Mucosa of stomach (tissue), 1 donor: ENCODE measurements around the gene ZCCHC17.
"Not testable (repeated sequence)": the region's sequence is repeated elsewhere in the genome, so short reads cannot be mapped to it uniquely, and the experiment has no call there.

Source experiments
- H3K27me3 ChIP-seq: one replicate; pipeline ENCODE4 v1.7.0; 2013; ENCODE audit warnings: mild to moderate bottlenecking, low read length; ENCODE audit not compliant: control insufficient read depth, insufficient read depth
- H3K36me3 ChIP-seq: one replicate; pipeline ENCODE4 v1.7.0; 2013; ENCODE audit warnings: low read length; ENCODE audit not compliant: control insufficient read depth, insufficient read depth
- H3K4me1 ChIP-seq: one replicate; pipeline ENCODE4 v1.7.0; 2013; ENCODE audit warnings: mild to moderate bottlenecking, low read length; ENCODE audit not compliant: control insufficient read depth, insufficient read depth
- H3K4me3 ChIP-seq: one replicate; pipeline ENCODE4 v1.7.0; 2013; ENCODE audit warnings: low read length
- H3K9ac ChIP-seq: one replicate; pipeline ENCODE4 v1.7.0; 2013; ENCODE audit warnings: mild to moderate bottlenecking, low read length, moderate library complexity
- H3K9me3 ChIP-seq: one replicate; pipeline ENCODE4 v1.7.0; 2013; ENCODE audit warnings: mild to moderate bottlenecking, low read length, moderate library complexity; ENCODE audit not compliant: control insufficient read depth
- donor health status: Pancreatic carcinoma.

The ZCCHC17 gene

GRCh38 chr1:31373897-31374486, 77.2 kb downstream of the ZCCHC17 start:
- Histone ChIP-seq H3K27me3 (no peaks in the 10 kb centered on the region), H3K4me1 (peaks cover 9% of the 10 kb centered on the region), H3K9ac (no peak overlapping the region), H3K9me3 (no peaks in the 10 kb centered on the region), H3K4me3 (no peak overlapping the region), H3K36me3 (no peaks in the 10 kb centered on the region)

DNA sequence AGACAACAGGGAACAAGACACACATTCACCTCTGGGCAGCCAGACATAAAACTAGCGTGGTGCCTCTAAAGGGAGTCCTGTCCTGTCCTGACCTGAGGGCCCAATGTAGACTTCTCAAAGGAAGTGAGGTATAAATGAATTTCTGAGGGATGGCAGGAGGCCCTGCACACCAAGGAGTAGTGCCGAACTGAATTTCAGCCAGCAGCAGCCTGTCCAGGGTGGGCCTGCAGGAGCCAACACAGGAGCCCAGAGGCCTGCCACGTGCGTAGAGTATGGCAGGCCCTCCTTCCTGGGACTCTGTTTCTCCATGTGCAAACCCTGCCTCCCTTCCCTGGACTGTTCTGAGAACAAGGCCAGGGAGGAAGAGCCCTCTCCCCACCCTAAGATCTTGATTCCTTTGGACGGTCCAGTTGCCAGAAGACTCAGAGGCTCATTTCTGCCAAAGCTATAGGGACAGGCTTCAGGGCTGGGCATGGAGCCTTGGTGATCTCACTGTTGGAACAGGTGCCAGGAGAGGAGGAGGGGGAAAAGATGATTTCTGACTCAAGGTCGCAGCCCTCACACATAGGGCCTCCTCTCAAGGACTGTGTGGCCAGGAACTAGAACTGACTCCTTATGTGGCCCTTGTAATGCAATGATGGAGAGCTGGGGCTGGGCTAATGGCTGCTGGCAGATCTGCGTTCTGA, 77.8 kb downstream of the ZCCHC17 start:
- H3K4me3 ChIP-seq: no peak overlapping the region
- H3K36me3 ChIP-seq: no peaks in the 10 kb centered on the region
- no peaks in the 10 kb centered on the region for H3K27me3 ChIP-seq
- peaks cover 9% of the 10 kb centered on the region for H3K4me1 ChIP-seq
- no peaks in the 10 kb centered on the region for H3K9me3 ChIP-seq
- no peak overlapping the region for H3K9ac ChIP-seq

DNA sequence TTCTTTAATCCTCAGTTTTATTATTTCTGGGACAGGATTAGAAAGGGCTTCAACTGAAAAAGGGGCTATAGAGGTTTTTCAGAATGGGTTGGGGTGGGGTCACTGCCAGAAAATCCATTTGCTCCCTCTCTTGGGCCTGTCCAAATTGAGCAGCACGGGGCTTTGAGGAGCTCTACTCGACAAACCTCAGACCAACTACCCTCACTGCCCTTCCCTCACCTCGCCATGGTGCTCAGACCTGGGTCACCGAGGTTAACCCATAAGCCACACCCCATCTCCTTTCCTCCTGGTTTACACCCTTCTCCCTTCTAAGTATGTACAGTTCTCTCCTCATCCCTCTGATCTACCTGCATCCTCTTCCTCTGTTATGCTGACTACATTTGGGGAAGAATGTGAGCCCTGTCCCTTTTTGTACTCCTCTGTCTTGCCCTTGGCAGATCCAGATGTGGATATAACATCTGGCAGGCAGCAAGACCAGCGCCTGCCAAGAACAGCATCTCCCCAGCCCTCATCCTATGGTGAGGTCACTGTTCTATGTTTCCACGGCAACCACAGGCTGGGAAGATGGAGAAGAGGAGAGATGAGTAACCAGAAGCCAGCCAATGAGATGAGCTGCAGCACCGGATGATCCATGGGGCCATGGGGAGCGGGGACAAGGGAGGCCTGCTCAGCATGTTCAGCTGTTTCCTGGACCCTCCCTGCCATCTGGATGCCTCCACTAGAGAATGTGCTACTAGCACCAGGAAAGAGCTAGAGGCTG, 79.7 kb downstream of the ZCCHC17 start:
- H3K36me3 ChIP-seq: no peaks in the 10 kb centered on the region
- H3K9me3 ChIP-seq: no peaks in the 10 kb centered on the region
- no peak overlapping the region for H3K9ac ChIP-seq
- peaks cover 13% of the 10 kb centered on the region for H3K4me1 ChIP-seq
- no peaks in the 10 kb centered on the region for H3K27me3 ChIP-seq
- H3K4me3 ChIP-seq: no peak overlapping the region

GRCh38 chr1:31377364-31377863, 80.6 kb downstream of the ZCCHC17 start:
- Histone ChIP-seq H3K9me3 (no peaks in the 10 kb centered on the region), H3K4me1 (peaks cover 19% of the 10 kb centered on the region), H3K36me3 (no peaks in the 10 kb centered on the region), H3K9ac (no peak overlapping the region), H3K27me3 (no peaks in the 10 kb centered on the region), H3K4me3 (no peak overlapping the region)

GRCh38 chr1:31378001-31378400, 81.2 kb downstream of the ZCCHC17 start:
- Histone ChIP-seq H3K4me3 (no peak overlapping the region), H3K9ac (no peak overlapping the region), H3K27me3 (no peaks in the 10 kb centered on the region), H3K9me3 (no peaks in the 10 kb centered on the region), H3K4me1 (peaks cover 15% of the 10 kb centered on the region), H3K36me3 (no peaks in the 10 kb centered on the region)

GRCh38 chr1:31380181-31380580, 83.3 kb downstream of the ZCCHC17 start:
- Histone ChIP-seq H3K9ac (no peak overlapping the region), H3K27me3 (no peaks in the 10 kb centered on the region), H3K4me3 (no peak overlapping the region), H3K4me1 (peaks cover 11% of the 10 kb centered on the region), H3K36me3 (no peaks in the 10 kb centered on the region), H3K9me3 (no peaks in the 10 kb centered on the region)

DNA sequence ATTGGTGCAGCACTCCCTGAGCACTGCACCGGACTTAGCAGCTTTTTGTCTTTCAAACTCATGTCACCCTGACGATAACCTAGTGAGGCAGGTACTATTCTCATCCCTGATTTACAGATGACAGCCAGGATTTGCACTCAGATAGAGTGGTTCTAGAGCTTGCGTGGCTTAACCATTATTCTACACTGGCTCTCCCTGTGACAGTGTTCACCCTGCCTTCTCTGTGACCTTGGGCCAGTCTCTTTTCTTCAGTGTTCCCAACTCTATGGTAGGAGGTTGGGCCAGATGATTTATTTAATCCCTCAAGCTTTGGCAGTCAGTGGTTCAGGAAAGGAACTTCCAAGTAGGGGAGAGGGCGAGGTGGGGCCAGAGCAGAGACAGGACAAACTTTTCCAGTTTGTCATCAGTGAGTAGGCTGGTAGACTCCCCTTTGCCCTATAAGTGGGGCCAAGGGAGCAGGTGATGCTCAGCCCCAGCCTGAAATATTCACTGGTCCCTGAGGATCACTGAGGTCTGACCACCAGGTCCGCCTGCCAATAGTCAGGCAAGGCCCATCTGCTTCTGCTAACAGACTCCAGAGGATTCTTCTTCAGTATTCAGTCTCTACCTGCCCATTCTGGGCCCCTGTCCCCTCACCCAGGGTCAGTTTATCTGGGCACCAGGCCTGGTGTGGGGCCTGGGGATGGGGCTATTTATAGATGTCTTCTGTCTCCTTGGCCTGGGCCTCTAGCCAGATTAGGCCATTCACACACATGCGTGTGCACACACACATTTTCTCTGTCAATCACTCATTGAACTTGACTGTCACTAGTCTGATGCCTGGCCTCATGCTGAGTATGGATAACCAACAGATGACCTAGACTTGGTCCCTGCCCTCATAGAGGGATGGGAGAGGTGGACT, 84.8 kb downstream of the ZCCHC17 start:
- H3K9me3 ChIP-seq: no peaks in the 10 kb centered on the region
- no peaks in the 10 kb centered on the region for H3K36me3 ChIP-seq
- no peak overlapping the region for H3K9ac ChIP-seq
- peaks cover 11% of the 10 kb centered on the region for H3K4me1 ChIP-seq
- H3K27me3 ChIP-seq: no peaks in the 10 kb centered on the region
- no peak overlapping the region for H3K4me3 ChIP-seq

- H3K36me3 ChIP-seq: no peaks in the 10 kb centered on the region
- H3K9me3 ChIP-seq: no peaks in the 10 kb centered on the region
- H3K4me1 ChIP-seq: peaks cover 11% of the 10 kb centered on the region
- no peaks in the 10 kb centered on the region for H3K27me3 ChIP-seq
- no peak overlapping the region for H3K4me3 ChIP-seq
- H3K9ac ChIP-seq: no peak overlapping the region
Observed at GRCh38 chr1:31382379-31382989, 85.7 kb downstream of the ZCCHC17 start.

GRCh38 chr1:31383967-31384366, 87.1 kb downstream of the ZCCHC17 start:
- Histone ChIP-seq H3K9me3 (no peaks in the 10 kb centered on the region), H3K36me3 (no peaks in the 10 kb centered on the region), H3K27me3 (no peaks in the 10 kb centered on the region), H3K4me1 (peaks cover 11% of the 10 kb centered on the region), H3K9ac (no peak overlapping the region), H3K4me3 (no peak overlapping the region)

DNA sequence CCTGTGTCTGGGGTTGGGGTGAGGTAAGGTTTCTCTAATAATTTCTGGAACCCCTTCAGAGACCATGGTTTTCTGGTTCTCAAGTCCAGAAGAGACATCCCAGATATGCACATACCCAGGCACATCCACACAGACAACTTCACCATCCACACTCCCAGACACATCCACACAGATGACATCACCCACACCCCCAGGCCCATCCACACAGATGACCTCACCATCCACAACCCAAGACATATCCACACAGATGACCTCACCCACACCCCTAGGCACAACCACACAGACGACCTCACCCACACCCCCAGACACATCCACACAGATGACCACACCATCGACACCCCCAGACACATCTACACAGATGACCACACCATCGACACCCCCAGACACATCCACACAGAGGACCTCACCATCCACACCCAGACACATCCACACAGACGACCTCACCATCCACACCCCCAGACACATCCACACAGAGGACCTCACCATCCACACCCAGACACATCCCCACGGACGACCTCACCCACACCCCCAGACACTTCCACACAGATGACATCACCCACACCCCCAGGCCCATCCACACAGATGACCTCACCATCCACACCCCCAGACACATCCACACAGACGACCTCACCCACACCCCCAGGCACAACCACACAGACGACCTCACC, 89.9 kb downstream of the ZCCHC17 start:
- H3K9me3 ChIP-seq, H3K27me3 ChIP-seq, H3K9ac ChIP-seq: not testable (repeated sequence)

DNA sequence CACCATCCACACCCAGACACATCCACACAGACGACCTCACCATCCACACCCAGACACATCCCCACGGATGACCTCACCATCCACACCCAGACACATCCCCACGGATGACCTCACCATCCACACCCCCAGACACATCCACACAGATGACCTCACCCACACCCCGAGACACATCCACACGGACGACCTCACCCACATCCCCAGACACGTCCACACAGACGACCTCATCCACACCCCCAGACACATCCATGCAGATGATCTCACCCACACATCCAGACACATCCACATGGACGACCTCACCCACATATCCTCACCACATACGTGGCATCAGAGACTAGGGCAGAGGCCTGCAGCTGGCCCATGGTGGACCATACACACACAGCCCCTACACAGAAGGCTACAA, 90.8 kb downstream of the ZCCHC17 start:
- Histone ChIP-seq H3K9ac (no peak overlapping the region), H3K4me3 (no peak overlapping the region), H3K9me3 (no peaks in the 10 kb centered on the region), H3K27me3 (no peaks in the 10 kb centered on the region), H3K36me3 (no peaks in the 10 kb centered on the region), H3K4me1 (peaks cover 11% of the 10 kb centered on the region)

More for the DNA sequence above, 89.9 kb downstream of the ZCCHC17 start:
- H3K36me3 ChIP-seq, H3K4me3 ChIP-seq: not testable (repeated sequence)
- H3K4me1 ChIP-seq: peaks cover 15% of the 10 kb centered on the region
